GM19397 (cell line): ENCODE data around the gene NRSN1.
"Not testable (repeated sequence)": the region's sequence is repeated elsewhere in the genome, so short reads cannot be mapped to it uniquely, and the experiment has no call there.

Experiments
- ATAC-seq: cut with Tn5 transposase; IDR thresholded peaks from one replicate; pipeline ENCODE4 v1.9.1; 2021; ENCODE audit warnings: mild to moderate bottlenecking, moderate library complexity; ENCODE audit not compliant: unreplicated experiment

Gene NRSN1

DNA sequence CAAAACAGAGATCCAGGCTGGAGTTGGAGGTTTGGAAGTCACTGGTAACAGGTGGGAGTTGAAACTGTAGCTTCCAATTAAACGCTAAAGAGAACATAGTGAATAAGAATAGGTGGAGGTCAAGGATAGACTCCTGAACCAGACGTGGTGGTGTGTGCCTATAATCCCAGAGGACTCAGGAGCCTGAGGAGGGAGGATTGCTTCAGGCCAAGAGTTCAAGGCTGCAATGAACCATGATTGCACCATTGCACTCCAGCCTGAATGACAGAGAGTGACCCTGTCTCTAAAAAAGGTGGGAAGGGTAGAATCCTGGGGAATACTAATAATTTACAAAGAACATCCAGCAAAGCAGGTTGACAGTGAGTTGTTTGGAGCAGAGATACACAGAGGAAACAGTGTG lies 13.6 kb downstream of the NRSN1 start:
- ATAC-seq, result no peak

DNA sequence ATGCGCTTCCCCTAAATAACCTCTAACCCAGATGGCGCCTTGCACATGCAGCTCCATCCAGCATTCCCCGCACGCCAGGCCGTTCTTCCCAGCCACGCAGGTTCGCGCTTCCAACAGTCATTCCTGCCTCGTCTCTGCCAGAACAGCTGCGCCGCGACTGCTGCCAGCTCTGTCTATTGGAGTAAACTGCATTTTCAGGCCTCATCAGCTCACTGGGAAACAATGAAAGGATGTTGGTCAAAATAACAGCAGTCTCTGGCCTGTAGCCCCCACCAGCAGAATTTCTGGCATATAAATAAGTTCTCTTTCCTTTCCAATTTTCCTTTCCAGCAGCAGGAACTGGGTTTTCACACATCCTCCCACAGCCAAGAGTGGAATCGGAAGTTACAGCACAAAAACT lies 14.6 kb downstream of the NRSN1 start:
- ATAC-seq, result no peak

DNA sequence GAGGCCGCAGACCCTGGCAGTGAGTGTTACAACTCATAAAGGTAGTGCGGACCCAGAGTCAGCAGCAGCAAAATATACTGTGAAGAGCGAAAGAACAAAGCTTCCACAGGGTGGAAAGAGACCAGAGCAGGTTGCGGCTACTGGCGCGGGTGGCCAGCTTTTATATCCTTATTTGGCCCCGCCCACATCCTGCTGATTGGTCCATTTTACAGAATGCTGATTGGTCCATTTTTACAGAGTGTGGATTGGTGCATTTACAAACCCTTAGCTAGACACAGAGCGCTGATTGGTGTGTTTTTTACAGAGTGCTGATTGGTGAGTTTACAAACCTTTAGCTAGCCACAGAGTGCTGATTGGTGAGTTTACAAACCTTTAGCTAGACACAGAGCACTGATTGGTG lies 16.7 kb downstream of the NRSN1 start:
- not testable (repeated sequence) for ATAC-seq

DNA sequence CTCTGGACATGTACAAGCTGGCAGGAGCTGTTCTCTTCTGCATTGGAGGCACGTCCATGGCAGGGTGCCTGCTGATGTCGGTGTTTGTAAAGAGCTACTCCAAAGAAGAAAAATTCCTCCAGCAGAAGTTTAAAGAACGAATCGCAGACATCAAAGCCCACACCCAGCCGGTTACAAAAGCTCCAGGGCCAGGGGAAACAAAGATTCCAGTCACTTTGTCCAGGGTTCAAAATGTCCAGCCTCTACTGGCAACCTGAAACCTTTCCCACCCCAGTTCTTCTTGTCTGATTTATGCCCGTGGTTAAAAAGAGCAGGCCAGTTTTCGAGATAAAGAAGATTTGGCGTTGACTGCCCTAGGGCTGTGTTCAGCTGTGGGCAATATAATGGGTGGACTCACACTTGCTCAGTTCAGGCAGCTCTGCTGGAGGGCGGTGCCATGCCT lies 19.7 kb downstream of the NRSN1 start:
- ATAC-seq, result no peak

DNA sequence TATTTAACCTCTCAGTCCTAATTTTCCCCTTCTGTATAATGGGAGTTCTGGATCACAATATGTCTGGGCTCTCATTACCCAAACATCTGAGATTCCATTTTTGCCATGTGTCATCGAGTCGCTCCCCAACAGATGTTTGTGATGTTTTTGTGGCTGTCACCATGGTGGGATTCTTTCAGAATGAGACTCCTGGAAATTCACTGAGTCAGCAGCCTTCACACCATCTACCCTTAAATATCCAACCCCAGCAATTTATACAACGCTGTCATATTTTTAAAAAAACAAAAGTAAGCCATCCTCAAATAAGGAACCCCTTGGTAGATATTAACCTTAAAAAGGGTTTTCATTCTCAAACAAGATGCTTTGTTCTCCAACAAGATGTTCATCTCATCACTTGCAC lies 20.9 kb downstream of the NRSN1 start:
- no peak for ATAC-seq

DNA sequence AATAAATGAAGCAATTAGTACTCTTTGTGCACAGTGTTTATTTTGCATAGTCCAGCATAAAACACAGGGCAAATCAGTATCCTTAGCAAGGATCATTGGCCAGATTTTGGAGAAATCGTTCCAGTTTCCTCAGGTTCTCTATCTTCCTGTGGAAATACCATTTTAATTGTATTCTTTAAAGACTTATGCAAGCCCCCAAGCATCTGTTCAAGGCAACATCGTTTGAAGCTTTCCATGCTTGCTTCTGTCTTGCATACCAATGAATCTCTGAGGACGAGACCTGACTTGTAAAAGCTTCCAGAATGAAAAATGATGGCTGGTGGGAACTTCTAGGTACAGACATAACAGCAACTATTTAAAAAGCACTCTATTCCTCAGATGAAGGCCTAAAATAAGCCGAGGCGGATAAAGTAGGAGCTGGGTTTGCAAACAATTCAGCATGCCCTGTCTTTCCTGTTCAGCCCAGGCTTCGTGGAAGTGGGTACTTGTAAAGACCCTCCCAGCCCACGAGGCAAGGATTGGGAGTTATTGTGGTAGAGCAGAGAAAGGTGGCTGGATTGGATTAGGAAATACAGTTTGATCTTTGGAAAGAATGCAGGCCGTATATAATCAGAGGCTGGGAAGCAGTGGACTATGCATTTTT lies 21.6 kb downstream of the NRSN1 start:
- ATAC-seq, result no peak

DNA sequence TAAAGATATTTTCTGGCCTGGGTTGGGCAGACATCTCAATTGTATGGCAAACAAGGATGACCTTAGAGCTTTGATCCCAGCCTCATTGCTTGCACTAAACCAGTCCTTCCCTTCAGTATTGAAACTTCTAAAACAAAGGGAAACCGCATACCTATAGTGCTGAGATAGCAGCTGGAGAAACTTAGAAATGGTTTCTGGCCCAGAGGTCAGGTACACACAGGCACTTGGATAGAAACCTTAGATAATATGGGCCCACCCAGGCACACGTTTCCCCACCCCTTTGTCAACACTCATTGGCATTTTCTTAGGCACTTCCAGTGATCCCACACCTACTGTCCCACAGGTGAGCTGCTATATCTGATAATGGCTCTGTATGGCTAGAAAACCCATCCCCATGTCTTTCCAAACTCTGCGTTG lies 22.1 kb downstream of the NRSN1 start:
- ATAC-seq, result no peak

DNA sequence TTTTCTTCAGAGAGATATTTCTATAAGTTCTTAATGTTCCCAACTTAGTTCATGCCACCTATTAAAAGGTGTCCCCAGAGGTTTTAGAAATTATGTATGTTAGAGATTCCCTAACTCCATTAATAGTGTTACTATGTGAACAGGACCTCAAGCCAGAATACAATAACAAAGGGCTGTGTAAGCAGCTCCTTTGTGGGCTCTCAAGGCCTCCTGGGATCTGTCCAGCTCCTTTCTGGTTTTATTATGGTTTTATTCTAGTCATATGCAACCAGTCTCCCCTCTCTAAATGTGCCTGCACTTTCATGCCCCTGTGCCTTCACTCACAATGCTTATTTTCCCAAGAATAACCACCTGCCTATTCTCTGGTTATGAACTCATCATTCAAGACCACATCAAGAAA lies 22.7 kb downstream of the NRSN1 start:
- ATAC-seq, result no peak

DNA sequence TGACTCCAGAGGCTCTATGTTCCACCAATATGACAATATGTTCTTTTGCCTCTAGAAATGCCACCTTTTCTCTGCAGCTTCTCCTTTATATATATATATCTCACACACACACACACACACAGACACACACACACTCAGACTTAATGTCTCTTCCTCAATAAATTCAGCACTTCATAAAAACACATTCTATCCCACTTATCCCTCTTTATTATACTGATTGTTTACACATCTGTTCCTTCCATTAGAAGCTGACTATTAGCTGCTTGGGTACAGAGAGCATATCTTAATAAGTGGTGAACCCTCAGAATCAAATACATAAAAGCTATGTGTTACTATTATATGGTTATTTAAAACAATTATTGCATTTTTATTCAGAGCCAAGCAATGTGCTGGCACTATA lies 23.3 kb downstream of the NRSN1 start:
- no peak for ATAC-seq

DNA sequence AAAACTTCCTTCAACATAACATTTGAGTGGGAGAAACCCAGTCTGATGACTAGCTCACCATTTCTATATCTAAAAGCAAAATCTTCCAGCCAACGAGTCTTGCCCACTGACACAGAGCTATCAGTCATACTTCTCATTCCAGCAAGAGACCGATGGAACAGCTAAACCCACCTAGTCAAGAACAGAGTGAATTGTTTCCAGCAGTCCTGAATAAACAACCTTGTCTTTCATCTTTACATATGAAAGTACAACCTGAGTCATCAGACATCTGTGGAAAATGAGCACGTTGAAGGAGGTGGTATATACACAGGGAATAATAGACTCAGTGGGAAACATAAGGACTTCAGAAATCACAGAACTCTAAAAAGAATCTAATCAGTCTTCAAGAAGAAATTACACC lies 23.8 kb downstream of the NRSN1 start:
- ATAC-seq, result no peak

DNA sequence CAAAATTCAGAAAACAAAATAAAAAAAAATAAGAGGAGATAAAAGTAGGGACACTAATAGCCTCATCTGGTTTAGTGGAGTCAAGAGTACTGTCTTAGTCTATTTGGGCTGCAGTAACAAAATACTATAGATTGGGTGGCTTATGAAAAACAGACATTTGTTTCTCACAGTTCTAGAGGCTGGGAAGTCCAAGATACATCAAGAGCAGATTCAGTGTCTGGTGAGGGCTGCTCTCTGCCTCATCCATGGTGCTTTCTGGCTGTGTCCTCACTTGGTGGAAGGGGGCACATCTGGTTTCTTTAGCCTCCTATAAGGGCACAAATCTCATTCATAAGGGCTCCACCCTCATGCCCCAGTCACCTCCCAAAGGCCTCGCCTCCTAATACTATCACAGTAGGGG lies 26.0 kb downstream of the NRSN1 start:
- no peak for ATAC-seq

DNA sequence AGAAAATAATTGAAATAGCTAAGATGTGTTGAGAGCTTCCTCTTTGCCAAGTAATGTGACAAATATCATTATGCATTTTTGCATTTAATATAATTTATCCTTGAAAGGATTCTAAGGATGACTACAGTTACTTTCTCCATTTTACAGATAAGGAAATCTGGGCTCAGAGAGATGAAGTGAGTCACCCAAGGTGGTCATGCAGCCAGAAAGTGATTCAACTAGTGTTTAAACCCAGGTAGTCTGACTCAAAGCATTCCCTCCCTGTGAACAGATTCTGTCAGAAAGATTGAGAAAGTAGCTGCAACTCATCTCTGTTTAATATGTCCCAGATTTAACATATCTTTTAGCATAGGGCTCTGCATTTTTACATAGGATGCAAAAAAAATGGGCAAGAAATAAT lies 28.1 kb downstream of the NRSN1 start:
- no peak for ATAC-seq

DNA sequence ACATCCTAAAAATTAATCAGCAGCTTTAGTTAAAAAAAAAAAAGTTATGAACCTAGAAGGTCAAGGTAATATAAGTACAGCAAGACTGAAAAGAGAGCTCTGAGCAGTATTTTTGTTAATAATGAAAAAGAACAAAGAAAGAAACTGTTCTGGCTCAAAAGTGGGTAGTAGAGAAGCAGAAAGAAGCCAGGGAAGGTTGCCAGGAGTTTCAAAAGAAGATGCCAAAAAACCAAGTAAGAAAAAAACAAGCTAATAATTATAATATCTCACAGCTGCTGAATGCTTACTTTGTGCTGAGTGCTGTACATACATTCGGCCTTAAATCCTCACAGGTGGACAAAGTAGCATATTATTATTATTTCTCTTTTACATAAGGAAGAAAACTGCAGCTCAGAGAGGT lies 31.9 kb downstream of the NRSN1 start:
- ATAC-seq, result no peak

DNA sequence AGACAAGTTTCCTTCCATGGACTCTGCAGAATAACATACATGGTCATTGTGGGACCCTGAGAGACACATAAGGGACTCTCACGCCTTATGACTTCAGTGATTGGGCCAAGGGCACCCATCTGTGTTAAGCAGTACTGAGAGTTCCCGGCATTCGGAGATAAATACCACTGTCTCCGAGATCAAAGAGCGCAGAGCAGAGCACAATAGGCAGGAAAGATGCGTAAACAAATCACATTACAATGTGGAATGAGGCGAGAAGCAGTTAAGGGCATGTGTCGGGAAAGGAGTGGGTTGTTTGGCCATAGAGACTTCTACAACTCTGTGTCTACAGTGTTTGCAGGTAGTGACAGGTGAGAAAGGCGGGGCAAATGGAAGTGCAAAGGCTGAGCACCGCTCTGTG lies 57.6 kb downstream of the NRSN1 start:
- no peak for ATAC-seq

DNA sequence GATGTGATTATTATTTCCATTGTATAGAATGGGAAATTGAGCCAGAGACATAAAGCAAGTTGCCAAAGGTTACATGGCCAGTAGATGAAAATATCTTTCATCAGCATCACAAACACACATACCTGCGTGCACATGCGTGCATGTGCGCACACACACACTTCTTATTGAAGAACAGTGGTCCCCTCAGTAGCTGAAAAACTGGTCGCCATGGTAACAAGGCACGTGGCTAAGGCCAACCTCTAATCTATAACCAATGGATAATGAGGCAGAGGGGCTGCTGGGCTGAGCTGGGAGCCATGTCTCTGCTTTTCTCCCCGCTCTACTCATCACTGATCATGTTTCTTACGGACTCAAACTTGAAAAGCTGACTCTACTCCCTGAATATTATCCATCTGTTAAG lies 60.3 kb downstream of the NRSN1 start:
- no peak for ATAC-seq

DNA sequence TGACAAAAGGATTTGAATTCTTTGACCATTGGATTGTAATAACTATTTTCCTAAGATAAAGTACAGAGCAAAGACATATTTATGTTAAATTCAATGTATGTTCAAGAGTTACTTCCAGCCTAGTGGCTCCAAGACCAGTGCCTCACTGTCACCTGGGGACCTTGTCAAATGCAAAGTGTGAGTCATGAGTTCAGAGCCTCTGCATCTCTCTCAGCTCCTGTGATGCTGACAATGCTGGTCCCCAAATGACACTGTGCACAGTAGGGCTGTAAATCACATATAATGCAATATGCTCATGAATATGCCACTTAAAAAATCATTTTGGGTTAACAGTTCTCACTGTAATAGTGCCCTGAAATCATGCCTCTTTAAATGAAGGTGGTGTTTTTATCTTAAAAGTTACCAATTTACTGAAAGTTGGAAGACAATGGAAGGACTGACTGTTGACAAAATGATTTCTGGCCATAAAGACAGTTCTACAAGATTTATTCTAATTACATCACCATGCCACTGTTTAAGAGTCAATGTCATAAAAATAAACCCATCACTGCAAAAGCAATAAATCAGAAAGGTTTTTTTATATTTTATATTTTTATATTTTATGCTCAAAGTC lies 62.1 kb downstream of the NRSN1 start:
- ATAC-seq, result no peak

DNA sequence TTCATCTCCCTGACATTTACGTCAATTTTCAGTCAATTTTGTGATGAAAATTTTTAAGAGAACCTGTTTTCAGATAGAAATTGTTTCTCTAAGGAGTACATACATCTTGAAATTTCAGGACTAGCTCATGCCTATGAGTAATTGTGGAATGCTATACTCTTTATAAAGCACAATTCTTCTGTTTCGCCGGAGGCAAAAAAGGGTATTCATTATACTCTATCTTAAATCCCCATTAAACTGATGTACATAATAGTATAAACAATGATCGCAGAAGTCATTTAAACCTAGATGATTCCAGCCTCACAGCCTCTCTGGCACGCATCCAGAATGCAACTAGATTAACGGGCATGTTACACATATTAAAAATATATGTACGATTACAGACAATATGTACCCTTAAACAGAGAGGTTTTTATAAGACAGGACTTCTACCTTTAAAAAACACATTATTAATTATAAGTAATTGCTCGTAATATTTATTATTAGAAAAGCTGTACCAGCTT lies 62.6 kb downstream of the NRSN1 start:
- no peak for ATAC-seq

DNA sequence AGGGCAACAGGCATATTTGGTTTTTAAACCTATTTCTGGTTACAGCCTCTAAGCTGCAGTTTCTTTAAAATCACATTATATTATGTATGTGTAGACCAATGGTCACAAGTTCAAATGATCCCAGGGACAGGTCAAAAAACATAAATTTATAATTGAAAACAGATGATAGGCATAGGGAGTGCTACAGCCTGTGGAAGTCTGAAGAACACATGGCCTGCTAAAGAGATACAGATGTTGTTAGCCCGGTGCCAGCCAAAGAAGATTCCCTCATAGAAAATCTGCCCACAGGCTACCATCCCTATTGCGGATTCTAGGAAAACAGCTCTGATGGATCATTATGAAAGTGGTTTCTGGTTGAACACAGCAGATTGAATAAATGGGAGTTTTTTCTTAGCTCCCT lies 65.3 kb downstream of the NRSN1 start:
- no peak for ATAC-seq

DNA sequence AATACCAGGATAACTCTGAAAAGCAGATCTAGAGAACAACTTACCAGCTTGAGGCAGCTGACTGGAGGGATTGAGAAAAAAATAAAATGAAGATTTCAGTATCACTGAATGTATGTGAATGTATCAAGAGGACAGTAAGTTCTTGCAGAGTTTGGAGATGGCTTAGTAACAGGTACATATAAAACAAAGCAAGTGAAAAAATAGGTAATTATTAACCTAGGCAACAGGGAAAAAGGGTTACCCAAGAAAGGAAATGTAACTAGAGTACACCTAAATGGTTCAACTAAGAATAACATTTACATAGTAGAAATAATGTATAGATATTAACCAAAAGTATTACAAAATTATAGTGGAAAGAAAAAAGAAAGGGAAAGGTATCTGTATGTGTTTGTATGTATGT lies 67.3 kb downstream of the NRSN1 start:
- ATAC-seq, result no peak

DNA sequence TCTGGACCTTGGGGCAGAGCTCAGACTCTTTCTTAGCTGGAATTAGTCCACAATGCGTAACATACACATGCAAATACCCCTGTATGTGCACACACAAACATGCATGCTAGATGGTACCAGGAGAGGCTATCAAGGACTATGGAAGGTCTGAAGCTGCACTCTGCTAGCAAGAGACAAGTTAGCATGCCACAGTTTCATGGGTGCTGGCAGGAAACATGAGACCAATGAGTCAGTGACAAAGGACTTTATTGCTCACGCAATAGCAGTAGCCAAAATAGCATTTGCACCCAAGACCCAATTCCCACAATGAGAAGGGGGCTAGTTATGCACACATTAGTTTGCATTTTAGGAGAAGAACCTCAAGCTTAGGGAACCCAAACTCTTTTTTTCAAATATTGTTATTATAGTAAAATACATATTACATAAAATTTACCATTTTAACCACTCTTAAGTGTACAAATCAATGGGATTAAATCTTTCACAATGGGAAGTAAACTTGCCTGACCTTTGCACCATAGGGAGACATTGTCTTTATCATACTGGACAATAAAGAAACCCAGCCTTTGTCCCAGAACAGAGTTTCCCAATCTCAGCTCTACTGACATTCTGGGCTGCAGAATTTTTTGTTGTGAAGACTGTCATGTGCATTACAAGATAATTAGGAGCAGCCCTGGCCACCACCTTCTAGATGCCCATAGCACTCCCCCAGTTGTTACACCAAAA lies 69.1 kb downstream of the NRSN1 start:
- no peak for ATAC-seq

DNA sequence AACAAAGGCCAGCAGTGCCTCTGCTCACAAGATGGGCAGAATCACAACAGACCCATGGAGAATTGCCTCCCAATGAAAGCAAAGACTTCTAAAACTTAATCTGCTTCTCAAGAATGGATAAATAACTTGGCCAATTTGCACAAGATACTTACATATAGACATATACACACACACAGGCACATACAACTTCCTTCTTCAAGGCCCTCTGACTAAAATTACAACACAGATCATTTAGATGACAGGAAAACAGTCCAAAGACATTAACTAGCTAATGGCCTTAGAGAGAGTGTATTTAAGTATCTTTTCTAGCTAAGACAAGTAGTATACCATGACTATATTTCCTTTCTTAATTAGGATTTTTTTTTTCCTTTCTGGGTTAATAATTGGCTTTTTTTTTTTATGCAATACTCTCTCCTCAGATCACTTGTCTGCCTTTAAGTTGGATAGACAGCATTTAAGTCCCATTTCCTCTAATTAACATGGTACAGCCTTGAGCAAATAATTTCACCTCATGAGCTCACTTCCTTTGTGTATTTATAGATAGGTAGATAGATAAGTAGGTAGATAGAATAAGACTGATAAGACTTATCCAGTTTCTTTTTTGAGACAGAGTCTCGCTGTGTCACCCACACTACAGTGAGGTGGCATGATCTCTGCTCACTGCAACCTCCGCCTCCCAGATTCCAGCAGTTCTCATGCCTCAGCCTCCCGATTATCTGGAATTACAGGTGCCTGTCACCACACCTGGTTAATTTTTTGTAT lies 70.0 kb downstream of the NRSN1 start:
- no peak for ATAC-seq
